Stimulated activated CD8-positive, alpha-beta memory T cell treated with anti-CD3 and anti-CD28 coated beads, Interleukin-4, amount 100 ng/mL, for 24 hours (primary cell): ENCODE measurements around the gene TMEM218.
"Not testable (repeated sequence)": the region's sequence is repeated elsewhere in the genome, so short reads cannot be mapped to it uniquely, and the experiment has no call there.

Experiments used
- DNase-seq: peaks from one replicate; pipeline ENCODE4 v3.0.0-alpha.2; 2020; ENCODE audit warnings: low read depth

The TMEM218 gene

GRCh38 chr11:125075242-125075625, 36.2 kb downstream of the TMEM218 start:
- no peak for DNase-seq

- no peak for DNase-seq
Measured at GRCh38 chr11:125074511-125075241, 36.8 kb downstream of the TMEM218 start.

GRCh38 chr11:125073616-125074483, 37.6 kb downstream of the TMEM218 start:
- no peak for DNase-seq

- DNase-seq: no peak
Measured at GRCh38 chr11:125072961-125073590, 38.4 kb downstream of the TMEM218 start.

GRCh38 chr11:125072218-125072960, 39.0 kb downstream of the TMEM218 start:
- DNase-seq: no peak

- no peak for DNase-seq
Measured at GRCh38 chr11:125071846-125072217, 39.6 kb downstream of the TMEM218 start.

- DNase-seq: no peak
Measured at GRCh38 chr11:125071435-125071834, 40.0 kb downstream of the TMEM218 start.

GRCh38 chr11:125070699-125071254, 40.6 kb downstream of the TMEM218 start:
- no peak for DNase-seq

GRCh38 chr11:125069796-125070195, 41.6 kb downstream of the TMEM218 start:
- DNase-seq: no peak

GRCh38 chr11:125069008-125069407, 42.4 kb downstream of the TMEM218 start:
- no peak for DNase-seq

GRCh38 chr11:125068368-125068767, 43.1 kb downstream of the TMEM218 start:
- DNase-seq: no peak

GRCh38 chr11:125064070-125064469, 47.4 kb downstream of the TMEM218 start:
- no peak for DNase-seq

GRCh38 chr11:125063429-125064043, 47.9 kb downstream of the TMEM218 start:
- no peak for DNase-seq

- DNase-seq: peak; percentile 30
Measured at GRCh38 chr11:125062931-125063428, 48.4 kb downstream of the TMEM218 start, which contains the start of gene SLC37A2. TSS of gene SLC37A2 (plus strand) at chr11:125063305. CDS start at chr11:125063368, 63 bp downstream.

- no peak for DNase-seq
Measured at GRCh38 chr11:125062218-125062930, 49.1 kb downstream of the TMEM218 start.

- DNase-seq: no peak
Measured at GRCh38 chr11:125061281-125061680, 50.1 kb downstream of the TMEM218 start.

- no peak for DNase-seq
Measured at GRCh38 chr11:125057693-125058016, 53.8 kb downstream of the TMEM218 start.

GRCh38 chr11:125056931-125057692, 54.3 kb downstream of the TMEM218 start:
- DNase-seq: no peak

- not testable (repeated sequence) for DNase-seq
Measured at GRCh38 chr11:125056111-125056510, 55.3 kb downstream of the TMEM218 start.
